Measurements from ENCODE around the gene PRODH2.
A peak's percentile ranks its signal among the peaks of the same experiment; 100 is the strongest.
"Not testable (repeated sequence)": the region's sequence is repeated elsewhere in the genome, so short reads cannot be mapped to it uniquely, and the experiment has no call there.

Gene PRODH2

DNA sequence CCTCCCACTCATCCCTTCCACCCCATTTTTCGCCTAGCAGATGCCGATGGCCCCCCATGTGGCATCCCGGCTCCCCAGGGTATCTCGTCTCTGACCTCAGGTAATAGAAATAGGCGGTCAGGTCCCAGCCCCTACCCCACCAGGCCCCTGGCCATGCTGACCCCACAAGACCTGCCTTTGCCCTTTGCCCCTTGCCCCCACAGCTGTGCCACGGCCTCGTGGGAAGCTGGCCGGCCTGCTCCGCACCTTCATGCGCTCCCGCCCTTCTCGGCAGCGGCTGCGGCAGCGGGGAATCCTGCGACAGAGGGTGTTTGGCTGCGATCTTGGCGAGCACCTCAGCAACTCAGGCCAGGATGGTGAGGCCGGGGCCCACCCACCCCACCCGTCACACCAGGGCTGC, 31.9 kb downstream of the PRODH2 start:
- DNase-seq = no peak

DNA sequence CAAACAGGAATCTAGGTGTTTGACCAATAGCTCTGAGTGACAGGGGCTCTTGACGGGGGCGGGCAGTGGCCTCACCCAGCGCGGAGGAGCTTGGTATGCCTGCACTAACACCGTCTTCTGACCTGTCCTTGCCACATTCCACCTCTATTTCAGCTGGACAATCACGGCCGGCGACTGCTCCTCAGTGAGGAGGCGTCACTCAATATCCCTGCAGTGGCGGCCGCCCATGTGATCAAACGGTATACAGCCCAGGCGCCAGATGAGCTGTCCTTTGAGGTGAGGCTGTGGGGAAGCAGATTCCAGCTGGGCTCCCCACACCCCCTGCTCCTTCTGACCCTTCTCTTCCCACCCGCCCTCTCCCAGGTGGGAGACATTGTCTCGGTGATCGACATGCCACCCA, 32.6 kb downstream of the PRODH2 start:
- DNase-seq = no peak

DNA sequence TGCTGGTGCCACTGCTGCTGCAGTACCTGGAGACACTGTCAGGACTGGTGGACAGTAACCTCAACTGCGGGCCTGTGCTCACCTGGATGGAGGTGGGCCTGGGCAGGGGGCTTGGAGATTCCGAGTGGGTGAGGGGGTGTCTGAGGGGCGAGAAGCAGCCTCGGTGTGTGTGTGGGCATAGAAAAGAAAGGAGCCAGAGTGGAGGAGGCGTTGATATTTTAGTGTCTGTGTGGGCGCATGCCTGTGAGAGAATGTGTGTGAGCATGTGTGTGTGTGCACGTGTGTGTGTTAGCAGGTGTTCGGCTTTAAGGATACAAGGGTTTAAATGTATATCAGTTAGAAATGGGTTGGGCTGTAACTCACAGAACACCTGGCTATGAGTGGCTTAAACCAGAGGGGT, 33.6 kb downstream of the PRODH2 start:
- no peak for DNase-seq

DNA sequence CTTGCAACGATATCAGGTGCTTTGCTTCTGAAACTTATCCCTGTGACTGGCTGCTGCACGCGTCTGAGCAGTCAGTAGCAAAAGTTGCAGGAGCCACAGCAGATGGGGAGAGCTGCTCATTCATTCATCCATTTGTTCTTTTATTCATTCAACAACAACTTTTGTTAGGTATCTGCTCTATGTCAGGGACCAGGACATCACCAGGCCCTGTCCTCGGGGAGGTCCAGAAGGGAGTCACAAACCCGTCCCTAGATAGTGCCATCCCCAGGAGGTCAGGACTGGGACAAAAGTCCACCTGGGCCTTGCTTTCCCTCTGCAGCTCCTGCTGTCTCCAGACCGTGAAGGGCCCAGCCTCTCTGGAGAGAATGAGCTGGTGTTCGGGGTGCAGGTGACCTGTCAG, 34.7 kb downstream of the PRODH2 start:
- no peak for DNase-seq

DNA sequence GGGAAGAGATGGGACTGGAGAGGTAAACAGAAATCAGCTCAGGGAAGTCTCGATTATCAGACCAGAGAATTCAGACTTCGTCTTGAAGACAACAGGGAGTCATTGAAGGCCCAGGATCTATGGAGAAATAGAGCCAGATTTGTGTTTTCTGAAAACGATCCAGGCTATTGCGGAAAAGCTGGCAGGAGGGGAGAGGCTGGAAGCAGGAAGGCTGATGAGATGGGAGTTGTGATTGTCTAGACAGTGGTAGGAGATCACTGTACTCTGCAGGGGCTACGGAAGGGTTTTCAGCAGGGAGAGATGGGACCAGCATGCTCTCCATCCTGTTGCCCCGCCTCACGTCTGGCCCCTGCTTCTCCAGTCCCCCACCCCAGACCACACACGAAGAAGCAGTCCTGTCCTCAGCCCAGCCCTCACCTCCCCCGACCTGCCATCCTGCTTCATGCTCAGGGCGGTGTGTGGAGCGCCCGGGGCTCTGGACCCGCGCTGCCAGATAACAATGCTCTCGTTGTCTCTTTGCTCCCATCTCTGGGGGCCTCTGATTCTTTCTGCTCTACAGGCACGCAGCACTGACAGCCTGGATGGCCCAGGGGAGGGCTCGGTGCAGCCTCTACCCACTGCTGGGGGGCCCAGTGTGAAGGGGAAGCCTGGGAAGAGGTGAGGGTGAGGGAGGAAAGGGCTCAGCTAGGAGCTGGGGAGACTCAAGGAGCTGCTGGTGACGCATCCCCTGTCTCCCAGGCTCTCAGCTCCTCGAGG, 35.4 kb downstream of the PRODH2 start:
- DNase-seq = no peak

DNA sequence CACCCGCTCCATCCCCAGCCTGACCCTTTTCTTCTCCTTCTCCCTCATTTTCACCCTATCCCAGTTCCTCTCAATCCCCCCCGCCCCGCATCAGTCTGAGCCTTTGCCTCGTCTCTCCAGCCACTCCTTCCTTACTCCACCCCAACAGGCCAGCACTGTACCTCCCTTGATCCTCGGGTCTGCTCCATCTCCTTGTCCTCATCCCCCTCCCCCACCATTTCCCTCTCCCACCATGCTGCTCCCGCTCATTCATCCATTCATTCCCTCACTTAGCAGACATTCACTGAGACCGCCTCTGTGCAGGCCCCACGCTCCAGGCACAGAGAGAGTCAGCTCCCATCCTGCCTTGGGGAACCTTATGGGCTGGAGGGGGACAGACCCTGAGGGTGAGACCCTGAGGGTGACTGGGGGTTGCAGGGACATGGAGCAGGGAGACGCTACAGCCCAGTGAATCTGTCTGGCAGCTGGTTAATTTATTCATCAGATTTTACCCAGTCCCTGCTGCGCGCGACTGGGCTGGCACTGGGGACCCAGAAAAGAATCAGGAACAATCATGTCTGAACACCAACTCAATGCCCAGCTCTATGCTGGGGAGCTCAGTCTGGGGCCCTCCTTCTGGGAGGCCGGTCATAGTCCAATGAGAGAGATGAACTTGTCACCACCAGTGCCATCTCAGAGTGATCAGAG, 36.4 kb downstream of the PRODH2 start:
- DNase-seq = no peak

DNA sequence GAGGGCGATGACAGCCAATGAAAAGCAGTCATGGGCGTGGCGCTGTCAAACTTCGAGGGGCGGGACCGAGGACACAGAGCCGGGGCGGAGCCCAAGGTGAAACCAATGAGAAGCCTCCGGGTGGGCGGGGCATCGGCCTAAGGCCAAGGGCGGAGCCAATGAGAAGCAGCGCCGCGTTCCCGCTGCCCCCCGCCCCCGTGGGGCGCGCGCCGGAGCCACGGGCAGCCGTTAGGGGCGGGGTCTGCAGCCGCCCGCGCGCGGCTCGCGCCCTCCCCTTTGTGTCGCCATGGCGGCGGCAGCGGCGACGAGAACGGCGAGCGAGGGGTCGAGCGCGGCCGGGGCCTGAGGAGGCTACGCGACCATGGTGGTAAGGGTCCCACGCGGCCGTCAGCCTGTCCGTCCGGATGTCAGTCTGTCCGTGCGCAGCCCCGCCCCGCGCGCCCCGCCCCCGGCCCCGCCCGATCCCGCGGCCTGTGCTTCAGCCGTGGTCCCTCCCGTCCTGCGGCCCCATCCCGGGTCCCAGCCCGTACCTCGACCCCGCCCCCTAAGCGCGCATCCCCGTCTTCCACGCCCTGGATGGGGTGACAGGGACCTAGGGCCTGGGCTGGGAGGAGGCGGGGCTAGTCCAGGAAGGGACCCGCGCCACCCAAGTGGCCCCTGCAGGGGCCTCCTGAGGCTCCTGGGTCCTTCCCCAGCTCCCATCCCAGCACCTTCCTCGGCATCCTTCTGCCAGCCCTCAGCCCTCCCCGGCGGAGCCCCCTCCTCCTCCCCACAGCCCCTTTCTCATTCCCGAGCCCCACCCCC, 37.1 kb downstream of the PRODH2 start, which contains the start of gene ARHGAP33:
TSS of gene ARHGAP33 (plus strand) at position 267 of the 804 bp plus-strand sequence. CDS start at position 362, 95 bp downstream.
- DNase-seq = peak; percentile 99

DNA sequence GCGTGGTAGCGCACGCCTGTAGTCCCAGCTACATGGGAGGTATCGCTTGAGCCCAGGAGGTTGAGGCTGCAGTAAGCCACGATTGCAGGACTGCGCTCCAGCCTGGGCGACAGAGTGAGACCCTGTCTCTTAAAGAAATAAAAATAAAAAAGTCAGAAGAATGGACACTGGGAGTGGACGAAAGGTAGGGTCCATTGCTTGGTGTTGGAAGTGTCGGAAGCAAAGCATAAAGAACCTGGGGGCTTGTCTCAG, 37.7 kb downstream of the PRODH2 start:
- no peak for DNase-seq

DNA sequence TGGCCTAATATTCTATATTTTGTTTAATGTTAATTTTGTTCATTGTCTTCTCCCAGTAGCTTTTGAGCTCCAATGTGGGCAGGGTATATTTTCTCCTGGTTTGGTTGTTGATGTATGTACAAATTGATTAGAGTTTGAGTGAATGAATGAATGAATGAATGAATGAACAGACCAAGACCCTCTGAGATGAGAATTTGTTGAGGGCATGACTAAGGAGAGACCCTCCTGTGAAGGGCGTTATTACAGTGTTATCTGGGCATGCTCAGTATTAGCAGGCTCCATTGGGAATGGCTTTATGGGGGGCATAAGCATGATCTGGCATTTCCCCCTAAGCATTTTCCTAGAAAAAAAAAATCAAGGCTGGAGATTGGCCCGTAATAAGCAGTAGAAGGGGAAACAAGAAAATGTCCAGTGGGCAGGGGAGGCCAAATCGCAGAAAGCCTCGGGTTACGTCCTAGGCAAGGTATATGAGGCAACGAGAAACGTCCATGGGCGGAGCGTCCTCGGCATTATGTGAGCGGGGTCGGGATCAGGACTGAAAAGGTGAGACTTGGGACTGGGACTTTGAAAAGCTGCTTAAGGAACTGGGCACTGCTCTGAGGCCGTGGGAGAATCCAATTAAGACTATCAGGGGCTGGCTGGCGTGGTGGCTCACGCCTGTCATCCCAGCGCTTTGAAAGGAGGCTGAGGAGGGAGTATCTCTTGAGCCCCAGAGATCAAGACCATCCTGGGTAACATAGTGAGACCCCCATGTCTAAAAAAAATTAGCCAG, 38.2 kb downstream of the PRODH2 start:
- DNase-seq = no peak

DNA sequence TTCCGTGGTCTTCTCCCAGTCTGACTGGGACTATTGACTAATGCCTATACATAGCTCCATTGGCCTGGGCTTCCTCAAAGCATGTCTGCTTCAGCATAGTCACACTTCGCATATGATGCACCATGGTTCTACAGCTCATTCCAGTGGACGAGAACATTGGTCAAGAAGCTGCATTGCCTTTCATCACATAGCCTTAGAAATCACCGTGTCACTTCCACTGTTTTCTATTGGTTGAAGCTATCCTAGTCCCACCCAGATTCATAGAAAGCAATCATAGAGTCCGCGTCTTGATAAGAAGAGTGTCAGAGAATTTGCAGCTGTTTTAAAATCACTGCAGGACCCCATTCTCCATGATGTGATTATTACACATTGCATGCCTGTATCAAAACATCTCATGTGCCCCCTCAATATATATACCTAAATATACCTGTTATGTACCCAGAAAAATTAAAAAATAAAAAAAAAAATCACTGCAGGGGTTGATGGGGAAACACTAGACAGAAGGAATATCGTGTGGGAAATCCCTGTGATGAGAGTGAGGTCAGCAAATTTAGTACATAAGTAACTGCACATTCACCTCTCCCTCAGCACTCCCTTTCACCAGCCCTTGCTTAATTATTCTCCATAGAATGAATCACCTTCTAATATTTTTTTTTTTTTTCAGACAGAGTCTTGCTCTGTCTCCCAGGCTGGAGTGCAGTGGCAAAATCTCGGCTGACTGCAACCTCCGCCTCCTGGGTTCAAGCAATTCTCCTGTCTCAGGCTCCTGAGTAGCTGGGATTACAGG, 39.4 kb downstream of the PRODH2 start:
- no peak for DNase-seq

DNA sequence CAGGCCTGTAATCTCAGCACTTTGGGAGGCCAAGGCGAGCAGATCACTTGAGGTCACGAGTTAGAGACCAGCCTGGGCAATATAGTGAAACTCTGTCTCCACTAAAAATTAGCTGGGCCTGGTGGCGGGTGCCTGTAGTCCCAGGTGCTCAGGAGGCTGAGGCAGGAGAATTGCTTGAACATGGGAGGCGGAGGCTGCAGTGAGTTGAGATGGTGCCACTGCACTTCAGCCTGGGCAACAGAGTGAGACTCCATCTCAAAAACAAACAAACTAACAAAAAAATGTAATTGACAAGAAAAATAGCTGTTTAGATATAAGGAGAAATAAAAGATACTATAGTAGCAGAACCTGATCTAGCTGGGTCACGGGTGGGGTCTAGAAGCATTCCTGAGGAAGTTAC, 40.3 kb downstream of the PRODH2 start:
- DNase-seq = not testable (repeated sequence)

DNA sequence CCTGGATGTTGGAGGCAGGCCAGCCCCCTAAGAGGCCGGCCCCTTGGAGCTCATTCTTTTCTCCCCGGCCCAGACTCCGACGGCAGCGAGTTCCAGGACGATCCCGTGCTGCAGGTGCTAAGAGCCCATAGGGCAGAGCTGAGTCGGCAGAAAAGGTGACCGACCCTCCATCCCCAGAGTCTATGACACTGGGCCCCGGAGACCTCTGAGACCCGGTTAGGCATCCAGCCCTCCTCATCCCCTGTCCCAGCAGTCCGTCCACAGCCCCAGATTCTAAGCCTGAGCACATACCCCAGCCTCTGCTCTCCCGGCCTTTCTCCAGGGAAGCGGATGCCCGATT, 44.6 kb downstream of the PRODH2 start:
- DNase-seq = no peak

DNA sequence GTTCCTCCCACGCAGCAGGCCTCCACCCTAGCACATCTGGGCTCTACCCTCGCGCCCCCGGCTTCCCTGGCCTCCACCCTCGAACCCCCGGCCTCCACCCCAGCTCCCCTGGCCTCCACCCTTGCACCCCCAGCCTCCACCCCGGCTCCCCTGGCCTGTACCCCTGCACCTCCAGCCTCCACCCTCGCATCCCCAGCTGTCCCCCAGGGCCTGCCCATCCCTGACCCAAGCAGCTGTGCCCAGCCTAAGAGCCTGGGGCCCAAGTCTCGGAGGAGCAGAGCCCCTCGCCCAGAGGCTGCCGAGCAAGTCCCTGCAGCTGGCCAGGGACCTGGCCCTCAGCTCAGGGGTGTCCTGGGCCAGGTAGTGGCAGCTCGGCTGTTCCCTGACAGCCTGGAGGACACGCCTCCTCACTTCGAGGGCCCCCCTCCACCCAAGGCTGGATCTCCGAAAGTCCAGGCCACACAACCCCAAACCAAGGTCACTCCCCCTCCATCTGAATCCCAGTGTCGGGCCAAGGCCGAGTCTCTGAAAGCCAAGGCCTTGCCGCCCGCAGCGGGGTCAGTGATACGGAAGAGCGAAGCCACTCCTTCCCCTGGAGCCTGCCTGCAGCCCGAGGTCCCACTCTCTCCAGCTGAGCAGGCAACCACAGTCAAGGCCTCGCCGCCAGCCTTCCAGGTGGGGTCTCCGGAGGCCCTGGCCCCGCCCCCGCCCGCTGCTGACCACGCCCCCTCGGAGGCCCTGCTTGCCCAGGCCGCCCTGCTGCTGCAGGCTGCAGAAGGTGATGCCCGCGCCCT, 45.2 kb downstream of the PRODH2 start:
- no peak for DNase-seq

DNA sequence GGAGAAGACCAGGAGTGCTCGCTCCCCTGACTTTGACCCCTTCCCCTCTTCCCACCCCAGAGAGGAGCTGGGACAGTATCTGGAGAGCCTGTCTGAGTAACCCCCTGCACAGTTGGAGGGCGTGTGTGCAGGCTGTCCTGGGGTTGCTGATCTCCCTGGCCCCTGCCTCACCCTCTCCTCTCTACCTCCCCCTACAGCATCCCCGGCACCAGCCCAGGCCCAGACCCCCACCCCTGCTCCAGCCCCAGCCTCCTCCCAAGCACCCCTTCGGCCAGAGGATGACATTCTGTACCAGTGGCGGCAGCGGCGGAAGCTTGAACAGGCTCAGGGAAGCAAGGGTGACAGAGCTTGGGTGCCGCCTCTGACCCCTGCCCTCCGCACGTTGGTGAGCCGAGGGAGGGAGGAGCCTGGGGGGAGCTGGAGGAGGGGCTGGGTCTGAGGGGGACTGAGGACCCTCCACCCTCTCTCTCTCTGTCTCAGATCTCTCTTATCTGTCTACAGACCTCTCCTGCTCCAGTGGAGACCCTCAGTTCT, 46.0 kb downstream of the PRODH2 start:
- DNase-seq = no peak

DNA sequence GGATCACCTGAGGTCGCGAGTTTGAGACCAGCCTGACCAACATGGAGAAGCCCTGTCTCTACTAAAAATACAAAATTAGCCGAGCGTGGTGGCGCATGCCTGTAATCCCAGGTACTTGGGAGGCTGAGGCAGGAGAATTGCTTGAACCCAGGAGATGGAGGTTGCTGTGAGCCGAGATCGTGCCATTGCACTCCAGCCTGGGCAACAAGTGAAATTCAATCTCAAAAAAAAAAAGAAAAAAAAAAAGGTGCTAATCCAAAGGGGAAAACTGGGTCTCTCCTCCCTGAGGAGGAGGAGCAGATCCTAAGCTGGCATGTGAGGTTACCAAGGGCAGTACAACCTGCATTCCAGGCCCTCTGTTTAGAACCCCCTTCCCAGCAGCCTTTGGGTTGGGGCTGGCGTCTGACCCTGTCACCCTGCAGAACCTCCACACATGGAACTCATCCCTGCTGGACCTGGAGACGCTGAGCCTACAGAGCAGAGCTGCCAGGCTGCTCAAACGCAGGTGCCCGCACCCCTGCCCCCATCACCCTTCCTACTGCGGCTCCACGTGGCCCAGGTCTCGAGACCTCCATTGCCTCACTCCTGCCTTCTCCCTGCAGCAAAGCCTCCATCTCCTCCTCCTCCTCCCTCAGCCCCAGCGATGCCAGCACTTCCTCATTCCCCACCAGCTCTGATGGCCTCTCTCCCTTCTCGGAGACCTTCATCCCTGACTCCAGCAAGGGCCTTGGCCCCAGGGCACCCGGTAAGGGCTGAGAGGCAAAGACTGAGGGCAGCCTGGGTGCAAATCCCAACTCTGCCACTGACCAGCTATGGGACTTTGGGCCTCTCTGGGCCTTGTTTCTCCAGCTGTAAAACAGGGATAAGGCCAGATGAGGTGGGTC, 48.0 kb downstream of the PRODH2 start:
- no peak for DNase-seq

DNA sequence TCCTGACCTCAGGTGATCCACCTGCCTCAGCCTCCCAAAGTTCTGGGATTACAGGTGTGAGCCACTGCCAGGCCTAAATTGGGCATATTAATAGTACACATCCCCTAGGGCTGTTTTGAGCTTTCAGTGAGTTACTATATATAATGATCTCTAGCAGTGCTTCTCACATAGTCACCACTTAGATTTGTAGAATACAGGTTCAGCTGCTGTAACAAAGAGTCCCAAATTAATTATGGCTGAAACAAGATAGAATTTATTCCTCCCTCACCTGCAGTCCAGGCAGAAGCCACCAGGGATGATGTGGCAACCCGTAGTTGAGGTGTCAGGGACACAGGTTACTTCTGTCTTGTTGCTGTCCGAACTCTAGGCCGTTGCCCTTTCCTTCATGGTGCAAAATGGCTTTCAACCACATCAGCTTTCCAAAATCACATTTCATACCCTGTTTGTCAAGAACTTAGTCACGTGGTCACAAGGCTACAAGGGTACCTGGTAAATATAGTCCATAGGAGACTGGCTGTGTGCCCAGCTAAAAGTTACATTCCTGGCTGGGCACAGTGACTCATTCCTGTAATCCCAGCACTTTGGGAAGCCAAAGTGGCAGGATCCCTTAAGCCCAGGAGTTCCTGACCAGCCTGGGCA, 51.8 kb downstream of the PRODH2 start:
- DNase-seq = no peak

DNA sequence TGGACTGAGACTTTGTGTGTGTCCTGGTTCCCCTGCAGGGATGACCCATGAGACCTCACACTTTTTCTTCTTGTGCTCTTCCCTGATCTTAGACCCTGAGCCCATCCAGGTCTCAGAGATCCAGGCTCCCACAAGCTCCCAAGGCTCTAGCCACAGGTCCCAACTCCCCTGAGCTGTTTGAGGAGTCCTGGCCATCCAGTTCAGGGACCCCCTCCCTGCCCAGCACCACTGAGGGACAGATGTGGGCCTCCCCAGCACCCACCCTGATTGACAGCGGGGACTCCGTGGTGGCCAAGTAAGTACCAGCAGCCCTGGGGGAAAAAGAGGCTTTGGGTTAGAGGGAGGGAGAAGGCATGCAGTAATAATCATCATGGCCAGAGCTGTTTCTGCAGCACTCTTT, 52.9 kb downstream of the PRODH2 start:
- no peak for DNase-seq

DNA sequence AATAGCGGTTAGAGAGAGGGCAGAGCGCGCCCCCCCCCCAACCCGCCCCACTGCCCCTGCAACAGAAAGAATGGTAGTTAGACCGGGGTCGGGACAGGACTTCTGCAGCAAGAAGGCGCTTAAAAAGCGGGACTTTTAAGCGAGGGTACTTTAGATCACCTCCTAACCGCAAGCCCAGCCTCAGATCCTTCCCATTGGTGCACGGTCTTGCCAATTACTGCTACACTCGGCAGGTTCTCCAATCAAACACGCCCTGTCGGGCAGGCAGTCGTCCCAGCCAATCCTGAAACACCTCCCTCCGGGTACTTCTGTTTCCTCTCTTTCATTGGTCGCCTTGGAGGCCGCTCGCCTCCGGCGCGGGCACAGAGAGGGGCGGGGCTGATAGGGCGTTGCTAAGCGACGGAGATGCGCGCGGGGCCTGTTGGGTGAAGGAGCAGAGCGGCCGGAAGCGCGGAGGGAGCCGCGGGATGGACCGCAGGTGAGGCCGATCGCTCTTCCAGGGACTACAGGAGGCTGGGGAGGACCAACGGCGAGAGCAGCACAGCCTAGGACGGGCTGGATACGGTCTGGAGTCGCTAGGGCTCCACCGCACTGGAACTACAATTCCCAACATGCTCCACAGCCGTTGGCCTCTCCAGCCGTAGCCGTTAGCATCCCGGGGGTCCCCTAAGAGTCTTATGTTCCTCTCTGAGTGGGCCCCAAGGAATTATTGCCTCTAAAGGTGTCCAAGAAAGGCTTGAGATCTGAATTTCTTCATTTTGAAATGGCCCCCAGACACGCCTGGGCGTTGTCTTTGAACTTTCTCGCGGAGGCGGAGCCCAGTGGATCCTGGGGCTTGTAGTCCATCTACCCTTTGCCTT, 54.7 kb downstream of the PRODH2 start, which contains the start of gene PROSER3:
TSS of gene PROSER3 (plus strand) at position 428 of the 860 bp plus-strand sequence. CDS start at position 468, 40 bp downstream.
- peak; percentile 98 for DNase-seq
